ENCODE results near the gene LINGO3. TPM values are rescaled to one million over a fixed set of nuclear protein-coding genes. Genes with fewer than 3 reads are reported as not detected.

LINGO3 gene
- total and polyA plus RNA-seq, 2 of the 8 experiments (the other 6 are each of a cell fraction or from before 2014, with no cell fraction given), result 0.59 TPM; not detected in 1

DNA sequence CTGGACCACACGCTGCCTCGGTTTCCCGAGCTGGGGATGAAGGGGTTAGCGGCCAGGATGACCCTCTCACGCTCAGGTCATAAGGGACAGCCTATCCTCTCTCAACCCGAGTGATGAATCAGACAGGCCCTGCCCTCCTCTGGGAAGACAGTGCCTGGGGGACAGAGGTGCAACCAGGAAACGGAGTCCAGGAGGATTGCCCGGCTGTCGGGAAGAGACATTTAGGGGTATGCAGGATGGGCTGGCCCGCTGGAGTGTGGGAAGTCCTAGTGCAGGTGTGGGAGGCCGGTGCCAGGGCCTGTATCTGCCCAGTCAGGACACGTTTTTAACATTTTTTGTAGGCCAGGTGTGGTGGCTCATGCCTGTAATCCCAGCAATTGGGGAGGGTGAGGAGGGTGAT is 12.1 kb upstream of the LINGO3 start (continued):
- no peak for TF ChIP-seq GABPA (IDR thresholded peaks at IDR 0.05; ENCODE audit: borderline replicate concordance, insufficient read depth, low read length)
